HepG2 (cell line): ENCODE results near the gene CMTM8. TPM values are rescaled to one million over a fixed set of nuclear protein-coding genes. Genes with fewer than 3 reads are reported as not detected.

Experiments
- ATAC-seq: fragments of 200-7000 bp; cut with Tn5 transposase; 3 replicates; pipeline ENCODE4 v1.9.1; 2020; ENCODE audit warnings: mild to moderate bottlenecking, moderate library complexity
- BruUV-seq: library from RNA; stranded (reverse); fragments of 400-500 nt; replicated peaks from 2 replicates; lab custom pipeline; 2021; lab: Mats Ljungman, UMichigan
- CTCF ChIA-PET: fragments of 300-600 bp; formaldehyde crosslinking; extraction: SDS; loops from one replicate; lab custom pipeline; 2021; ENCODE audit warnings: low total read pairs, inconsistent platforms, low intra/inter-chr PET ratio; lab: Yijun Ruan, JAX
- POLR2A ChIA-PET: fragments of 350-600 bp; sonication (Branson Sonifier 250); formaldehyde crosslinking; loops from one replicate; lab custom pipeline; 2020; ENCODE audit warnings: antibody characterized with exemption, inconsistent platforms; lab: Yijun Ruan, JAX
- DNase-seq: peaks from one replicate; pipeline ENCODE4 v3.0.0-alpha.2; 2015; ENCODE audit warnings: low spot score
- FAIRE-seq: peaks from 3 replicates; lab custom pipeline; 2011; peaks lifted over from hg19 to GRCh38; lab: Jason Lieb, UNC
- H2AFZ ChIP-seq: one replicate; pipeline ENCODE4 v1.6.1; 2011; ENCODE audit warnings: low read length, inconsistent platforms
- H3K27ac ChIP-seq: fragments of 300-600 bp; 3 replicates; pipeline ENCODE4 v1.8.0; 2011; ENCODE audit warnings: mixed run types, mild to moderate bottlenecking, mixed read lengths, low read length, inconsistent platforms; ENCODE audit not compliant: insufficient read depth; ENCODE audit errors: extremely low read length
- H3K27me3 ChIP-seq, 2 experiments: fragments of 200-600 bp in 1 of 2; 2 replicates in 1 of 2; 3 replicates in 1 of 2; pipeline versions ENCODE4 v1.6.0 to v1.8.0; 2011; ENCODE audit warnings: low read length in 2 of 2, mild to moderate bottlenecking in 2 of 2, moderate library complexity in 2 of 2, inconsistent platforms in 1 of 2; ENCODE audit not compliant: insufficient read depth in 2 of 2, control insufficient read depth in 1 of 2
- H3K36me3 ChIP-seq, 2 experiments: fragments of 200-600 bp in 1 of 2; replicated peaks in 1 of 2; 2 replicates in 1 of 2; 3 replicates in 1 of 2; pipeline versions ENCODE4 v1.5.1 to v1.8.0; 2011; ENCODE audit warnings: low read length in 2 of 2, inconsistent platforms in 1 of 2; ENCODE audit not compliant: insufficient read depth in 2 of 2, control insufficient read depth in 1 of 2
- H3K4me1 ChIP-seq: 2 replicates; pipeline ENCODE4 v1.5.1; 2012; ENCODE audit warnings: low read length, inconsistent platforms; ENCODE audit not compliant: insufficient read depth
- H3K4me2 ChIP-seq: 2 replicates; pipeline ENCODE4 v1.6.0; 2011; ENCODE audit warnings: low read depth, low read length, inconsistent platforms
- H3K4me3 ChIP-seq, 3 experiments: fragments of 200-600 bp in 1 of 3; sonication (generic), shearing (Covaris generic) in 1 of 3; replicated peaks in 1 of 3; 2 replicates each; pipeline ENCODE4 v1.5.1; 2011 to 2016; ENCODE audit warnings: low read length in 3 of 3, inconsistent platforms in 2 of 3, low read depth in 2 of 3, mild to moderate bottlenecking in 2 of 3, control low read depth in 1 of 3, mixed read lengths in 1 of 3; ENCODE audit not compliant: insufficient read depth in 1 of 3
- H3K79me2 ChIP-seq: one replicate; pipeline ENCODE4 v1.6.1; 2011; ENCODE audit warnings: low read length, inconsistent platforms; ENCODE audit not compliant: insufficient read depth
- H3K9ac ChIP-seq: 2 replicates; pipeline ENCODE4 v1.6.0; 2011; ENCODE audit warnings: mild to moderate bottlenecking, low read depth, low read length, inconsistent platforms; ENCODE audit not compliant: insufficient read depth
- H3K9me3 ChIP-seq: 2 replicates; pipeline ENCODE4 v1.5.1; 2012; ENCODE audit warnings: mild to moderate bottlenecking, low read length
- H4K20me1 ChIP-seq: 2 replicates; pipeline ENCODE4 v1.6.0; 2011; ENCODE audit warnings: inconsistent platforms, mild to moderate bottlenecking, low read length, moderate library complexity; ENCODE audit not compliant: insufficient read depth
- GABPB1 ChIP-seq: IDR thresholded peaks from 2 replicates; pipeline ENCODE4 v1.6.1; 2016; ENCODE audit warnings: mild to moderate bottlenecking, missing genetic modification reagents, moderate library complexity, missing compliant biosample characterization
- GATAD1 ChIP-seq: IDR thresholded peaks from 2 replicates; pipeline ENCODE4 v1.6.1; 2016; ENCODE audit warnings: missing genetic modification reagents, missing compliant biosample characterization
- HOXD1 ChIP-seq: sonication (generic); formaldehyde crosslinking; IDR thresholded peaks from 2 replicates; pipeline ENCODE4 v1.5.0; 2020; ENCODE audit warnings: missing genetic modification reagents
- MXD4 ChIP-seq: IDR thresholded peaks from 2 replicates; pipeline ENCODE4 v1.6.1; 2016; ENCODE audit warnings: mild to moderate bottlenecking, missing biosample characterization, missing genetic modification reagents
- NAIF1 ChIP-seq: sonication (generic); formaldehyde crosslinking; IDR thresholded peaks from 2 replicates; pipeline ENCODE4 v1.5.0; 2020; ENCODE audit warnings: mild to moderate bottlenecking, missing genetic modification reagents, borderline replicate concordance
- RNF2 ChIP-seq: fragments of 450-650 bp; conservative IDR thresholded peaks from 2 replicates; pipeline ENCODE4 v1.6.1; 2016; ENCODE audit warnings: low read depth
- ZNF17 ChIP-seq: sonication (generic); formaldehyde crosslinking; IDR thresholded peaks from 2 replicates; pipeline ENCODE4 v1.5.0; 2020; ENCODE audit warnings: mild to moderate bottlenecking, missing genetic modification reagents
- WGBS: methylation state at CpG from one replicate; pipeline ENCODE4 v1.1.6; 2017; ENCODE audit warnings: low lambda C conversion rate; 5-methylcytosine and 5-hydroxymethylcytosine counted together
- in situ Hi-C: cut with HindIII; loops from 2 replicates; pipeline ENCODE4 v1.10.0; 2017; ENCODE audit warnings: low pct_unique_long_range_greater_than_20kb; ENCODE audit not compliant: extremely low pct_ligation_motif_present
- intact Hi-C: fragments of 100-400 bp; cut with micrococcal nuclease; formaldehyde crosslinking; loops from one replicate; pipeline ENCODE4 v1.10.0; 2022; ENCODE audit not compliant: unreplicated experiment
- polyA plus RNA-seq, 8 experiments: library from polyadenylated mRNA; depleted of rRNA in 3 of 8; stranded (reverse) in 7 of 8; unstranded in 1 of 8; fragments of >200 nt; fragmentation: Illumina TruSeq in 4 of 8; extraction: Trizol in 4 of 8; gene quantifications; 2 replicates each; pipeline versions ENCODE4 v1.2.1 to v1.2.3, GENCODE V29; 2011 to 2016; ENCODE audit warnings: low read depth in 4 of 8, missing spikeins in 1 of 8, mixed read lengths in 1 of 8; ENCODE audit not compliant: insufficient read depth in 1 of 8
- total RNA-seq, 5 experiments: library from RNA; depleted of rRNA; stranded (reverse); fragments of >200 nt; fragmentation: Illumina TruSeq; extraction: Trizol; gene quantifications; 2 replicates each; pipeline ENCODE4 v1.2.3, GENCODE V29; 2016; ENCODE audit warnings: low read depth in 1 of 5
- TF ChIP-seq, protein P1 (sequence below): IDR thresholded peaks from 2 replicates; pipeline ENCODE4 v1.6.1; 2016; ENCODE audit warnings: missing compliant biosample characterization, missing genetic modification reagents, borderline replicate concordance
- TF ChIP-seq, protein P2 (sequence below): sonication (generic); formaldehyde crosslinking; IDR thresholded peaks from 2 replicates; pipeline ENCODE4 v1.4.0; 2020; ENCODE audit warnings: missing genetic modification reagents
- TF ChIP-seq, protein P3 (sequence below): sonication (generic); formaldehyde crosslinking; IDR thresholded peaks from 2 replicates; pipeline ENCODE4 v1.4.0; 2020; ENCODE audit warnings: mild to moderate bottlenecking, missing genetic modification reagents
- TF ChIP-seq, protein P4 (sequence below): sonication (generic); formaldehyde crosslinking; IDR thresholded peaks from 2 replicates; pipeline ENCODE4 v1.8.0; 2023; ENCODE audit warnings: mild to moderate bottlenecking, missing genetic modification reagents

The CMTM8 gene
- total and polyA plus RNA-seq, 2 of the 13 experiments (the other 11 are each of a cell fraction or from before 2014, with no cell fraction given): 8.9 to 15.8 TPM

DNA sequence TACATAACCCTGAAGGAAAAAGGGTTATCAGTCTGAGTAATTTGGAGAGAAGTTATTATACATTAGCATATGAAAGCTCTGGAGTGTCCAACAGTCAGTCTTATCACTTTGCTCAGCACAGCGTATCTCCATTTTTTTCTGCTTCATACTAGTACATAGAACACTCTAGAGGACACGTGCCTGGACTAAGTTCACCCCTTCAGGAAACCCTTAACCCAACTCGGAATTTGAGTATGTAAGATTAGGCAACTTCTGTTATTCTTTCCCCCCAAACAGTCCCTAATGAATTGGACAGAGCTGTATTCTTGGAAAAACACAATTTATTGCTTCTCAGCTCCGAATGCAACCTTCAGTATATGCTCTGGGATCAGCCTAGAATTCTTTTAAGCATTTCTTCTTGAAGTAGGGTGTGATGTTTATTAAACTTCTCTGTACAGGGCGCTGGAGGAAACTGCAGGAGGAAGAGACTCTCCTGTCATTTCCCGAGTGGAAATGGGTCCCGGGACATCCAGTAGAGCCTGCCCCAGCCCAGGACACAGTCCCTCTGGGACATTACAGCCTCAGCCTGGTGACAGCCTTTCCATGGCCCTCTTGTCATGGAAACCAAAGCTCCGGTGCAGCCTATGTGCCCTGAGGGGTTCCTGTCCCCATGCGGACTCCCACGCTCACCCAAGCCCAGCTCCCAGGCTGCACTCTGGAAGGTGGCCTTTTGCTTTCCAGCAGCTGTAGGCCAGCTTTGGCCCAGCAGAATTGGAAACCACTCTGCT, 37.3 kb upstream of the CMTM8 start:
- no peaks in the 10 kb centered on the region for H3K36me3 ChIP-seq
- peaks cover 0 to 2% of the 10 kb centered on the region in 2 experiments; a peak in 1 of 5 replicates for H3K27me3 ChIP-seq
- H4K20me1 ChIP-seq: no peaks in the 10 kb centered on the region
- CTCF ChIA-PET: no interaction called here
- intact Hi-C loops (no loop called here), in situ Hi-C loops (loop anchor here (25.0 kb wide), 1 partner anchor 461 kb away; no protein-coding TSS in a partner anchor)
- H3K4me1 ChIP-seq: peaks cover 22% of the 10 kb centered on the region
- no peak overlapping the region for H3K4me3 ChIP-seq
- no TSS peak for BruUV-seq
- ATAC-seq (0 out of 3 replicates have a peak, but pooled peaks have one; percentile 35), DNase-seq (no peak), FAIRE-seq (no peak)
- H2AFZ ChIP-seq: no peak overlapping the region
- H3K9ac ChIP-seq: no peak overlapping the region
- no peak overlapping the region for H3K4me2 ChIP-seq
- no peaks in the 10 kb centered on the region for H3K79me2 ChIP-seq
- WGBS: 34% methylated on average over 7 of the region's 10 CpGs
- POLR2A ChIA-PET: interaction anchor here (1.2 kb wide), 1 partner anchor 10 kb away, joined by 3 read pairs; no protein-coding TSS in a partner anchor
- H3K27ac ChIP-seq: no peak overlapping the region
- H3K9me3 ChIP-seq: no peaks in the 10 kb centered on the region
- TF ChIP-seq, protein P1, sequence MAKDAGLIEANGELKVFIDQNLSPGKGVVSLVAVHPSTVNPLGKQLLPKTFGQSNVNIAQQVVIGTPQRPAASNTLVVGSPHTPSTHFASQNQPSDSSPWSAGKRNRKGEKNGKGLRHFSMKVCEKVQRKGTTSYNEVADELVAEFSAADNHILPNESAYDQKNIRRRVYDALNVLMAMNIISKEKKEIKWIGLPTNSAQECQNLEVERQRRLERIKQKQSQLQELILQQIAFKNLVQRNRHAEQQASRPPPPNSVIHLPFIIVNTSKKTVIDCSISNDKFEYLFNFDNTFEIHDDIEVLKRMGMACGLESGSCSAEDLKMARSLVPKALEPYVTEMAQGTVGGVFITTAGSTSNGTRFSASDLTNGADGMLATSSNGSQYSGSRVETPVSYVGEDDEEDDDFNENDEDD (CRISPR knock-in tag): no peak
- TF ChIP-seq GATAD1 (CRISPR knock-in tag) (no peak), MXD4 (CRISPR knock-in tag) (no peak), NAIF1 (CRISPR knock-in tag) (no peak), HOXD1 (CRISPR knock-in tag) (no peak), ZNF17 (CRISPR knock-in tag) (no peak), RNF2 (no peak), GABPB1 (no peak)
- TF ChIP-seq, protein P2, sequence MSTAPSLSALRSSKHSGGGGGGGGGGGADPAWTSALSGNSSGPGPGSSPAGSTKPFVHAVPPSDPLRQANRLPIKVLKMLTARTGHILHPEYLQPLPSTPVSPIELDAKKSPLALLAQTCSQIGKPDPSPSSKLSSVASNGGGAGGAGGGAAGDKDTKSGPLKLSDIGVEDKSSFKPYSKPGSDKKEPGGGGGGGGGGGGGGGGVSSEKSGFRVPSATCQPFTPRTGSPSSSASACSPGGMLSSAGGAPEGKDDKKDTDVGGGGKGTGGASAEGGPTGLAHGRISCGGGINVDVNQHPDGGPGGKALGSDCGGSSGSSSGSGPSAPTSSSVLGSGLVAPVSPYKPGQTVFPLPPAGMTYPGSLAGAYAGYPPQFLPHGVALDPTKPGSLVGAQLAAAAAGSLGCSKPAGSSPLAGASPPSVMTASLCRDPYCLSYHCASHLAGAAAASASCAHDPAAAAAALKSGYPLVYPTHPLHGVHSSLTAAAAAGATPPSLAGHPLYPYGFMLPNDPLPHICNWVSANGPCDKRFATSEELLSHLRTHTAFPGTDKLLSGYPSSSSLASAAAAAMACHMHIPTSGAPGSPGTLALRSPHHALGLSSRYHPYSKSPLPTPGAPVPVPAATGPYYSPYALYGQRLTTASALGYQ (CRISPR knock-in tag): no peak
- TF ChIP-seq, protein P3, sequence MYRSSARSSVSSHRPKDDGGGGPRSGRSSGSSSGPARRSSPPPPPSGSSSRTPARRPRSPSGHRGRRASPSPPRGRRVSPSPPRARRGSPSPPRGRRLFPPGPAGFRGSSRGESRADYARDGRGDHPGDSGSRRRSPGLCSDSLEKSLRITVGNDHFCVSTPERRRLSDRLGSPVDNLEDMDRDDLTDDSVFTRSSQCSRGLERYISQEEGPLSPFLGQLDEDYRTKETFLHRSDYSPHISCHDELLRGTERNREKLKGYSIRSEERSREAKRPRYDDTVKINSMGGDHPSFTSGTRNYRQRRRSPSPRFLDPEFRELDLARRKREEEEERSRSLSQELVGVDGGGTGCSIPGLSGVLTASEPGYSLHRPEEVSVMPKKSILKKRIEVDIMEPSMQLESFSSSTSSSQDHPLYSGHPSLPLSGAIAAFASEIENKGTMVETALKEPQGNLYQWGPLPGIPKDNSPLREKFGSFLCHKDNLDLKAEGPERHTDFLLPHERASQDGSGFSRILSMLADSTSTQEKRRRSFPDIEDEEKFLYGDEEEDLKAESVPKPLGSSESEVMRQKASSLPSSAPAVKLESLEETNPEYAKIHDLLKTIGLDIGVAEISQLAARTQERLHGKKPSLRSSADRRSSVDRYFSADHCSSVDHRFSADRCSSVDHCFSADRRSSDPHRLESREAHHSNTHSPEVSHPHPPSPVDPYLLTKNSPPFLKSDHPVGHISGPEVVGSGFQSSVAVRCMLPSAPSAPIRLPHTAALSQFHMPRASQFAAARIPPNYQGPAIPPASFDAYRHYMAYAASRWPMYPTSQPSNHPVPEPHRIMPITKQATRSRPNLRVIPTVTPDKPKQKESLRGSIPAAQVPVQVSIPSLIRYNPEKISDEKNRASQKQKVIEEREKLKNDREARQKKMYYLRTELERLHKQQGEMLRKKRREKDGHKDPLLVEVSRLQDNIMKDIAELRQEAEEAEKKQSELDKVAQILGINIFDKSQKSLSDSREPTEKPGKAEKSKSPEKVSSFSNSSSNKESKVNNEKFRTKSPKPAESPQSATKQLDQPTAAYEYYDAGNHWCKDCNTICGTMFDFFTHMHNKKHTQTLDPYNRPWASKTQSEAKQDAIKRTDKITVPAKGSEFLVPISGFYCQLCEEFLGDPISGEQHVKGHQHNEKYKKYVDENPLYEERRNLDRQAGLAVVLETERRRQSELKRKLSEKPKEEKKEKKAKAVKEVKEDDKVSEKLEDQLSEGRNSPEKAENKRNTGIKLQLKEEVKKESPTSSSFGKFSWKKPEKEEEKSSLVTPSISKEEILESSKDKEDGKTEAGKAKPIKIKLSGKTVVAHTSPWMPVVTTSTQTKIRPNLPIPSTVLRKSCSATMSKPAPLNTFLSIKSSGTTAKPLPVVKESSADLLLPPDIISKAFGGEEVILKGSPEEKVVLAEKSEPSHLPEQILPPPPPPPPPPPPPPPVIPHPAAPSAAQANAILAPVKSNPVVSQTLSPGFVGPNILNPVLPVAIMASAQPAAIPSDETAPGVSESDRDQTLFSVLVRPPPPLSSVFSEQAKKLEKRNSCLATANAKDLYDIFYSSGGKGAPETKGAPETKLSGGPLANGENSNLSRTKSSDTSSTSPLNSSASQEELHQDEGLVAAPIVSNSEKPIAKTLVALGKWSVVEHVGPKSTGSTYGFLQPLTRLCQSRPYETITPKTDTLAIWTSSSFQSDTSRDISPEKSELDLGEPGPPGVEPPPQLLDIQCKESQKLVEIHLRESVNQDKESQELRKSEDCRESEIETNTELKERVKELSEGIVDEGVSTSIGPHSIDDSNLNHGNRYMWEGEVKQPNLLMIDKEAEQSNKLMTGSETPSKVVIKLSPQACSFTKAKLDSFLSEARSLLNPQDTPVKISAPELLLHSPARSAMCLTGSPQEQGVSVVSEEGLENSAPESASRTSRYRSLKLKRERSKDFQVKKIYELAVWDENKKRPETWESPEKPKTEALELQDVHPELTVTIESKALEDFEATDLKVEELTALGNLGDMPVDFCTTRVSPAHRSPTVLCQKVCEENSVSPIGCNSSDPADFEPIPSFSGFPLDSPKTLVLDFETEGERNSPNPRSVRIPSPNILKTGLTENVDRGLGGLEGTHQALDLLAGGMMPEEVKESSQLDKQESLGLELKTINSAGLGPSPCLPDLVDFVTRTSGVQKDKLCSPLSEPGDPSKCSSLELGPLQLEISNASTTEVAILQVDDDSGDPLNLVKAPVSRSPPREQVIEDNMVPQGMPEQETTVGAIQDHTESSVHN (CRISPR knock-in tag): no peak
- TF ChIP-seq, protein P4, sequence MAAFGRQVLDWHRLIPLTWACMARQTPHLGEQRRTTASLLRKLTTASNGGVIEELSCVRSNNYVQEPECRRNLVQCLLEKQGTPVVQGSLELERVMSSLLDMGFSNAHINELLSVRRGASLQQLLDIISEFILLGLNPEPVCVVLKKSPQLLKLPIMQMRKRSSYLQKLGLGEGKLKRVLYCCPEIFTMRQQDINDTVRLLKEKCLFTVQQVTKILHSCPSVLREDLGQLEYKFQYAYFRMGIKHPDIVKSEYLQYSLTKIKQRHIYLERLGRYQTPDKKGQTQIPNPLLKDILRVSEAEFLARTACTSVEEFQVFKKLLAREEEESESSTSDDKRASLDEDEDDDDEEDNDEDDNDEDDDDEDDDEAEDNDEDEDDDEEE (CRISPR knock-in tag): no peak
